ENCODE measurements around the gene ABCG5.

ABCG5 gene

DNA sequence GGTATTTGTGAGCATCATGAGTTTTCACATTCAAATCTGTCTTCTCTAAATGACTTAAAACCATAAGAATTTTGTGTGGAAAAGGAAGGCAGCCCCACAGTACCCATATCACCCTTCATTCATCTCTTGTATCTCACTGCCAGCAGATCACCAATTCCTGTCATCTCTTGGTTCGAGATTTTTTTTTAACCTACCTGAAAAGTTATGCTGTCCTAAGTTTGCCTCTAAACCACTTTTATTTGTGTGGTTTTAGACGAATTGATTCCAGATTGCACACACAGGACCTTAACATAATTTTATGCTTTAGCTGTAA is 32.0 kb downstream of the ABCG5 start:
- DNase-seq (ENCODE audit: low spot score): no peak

DNA sequence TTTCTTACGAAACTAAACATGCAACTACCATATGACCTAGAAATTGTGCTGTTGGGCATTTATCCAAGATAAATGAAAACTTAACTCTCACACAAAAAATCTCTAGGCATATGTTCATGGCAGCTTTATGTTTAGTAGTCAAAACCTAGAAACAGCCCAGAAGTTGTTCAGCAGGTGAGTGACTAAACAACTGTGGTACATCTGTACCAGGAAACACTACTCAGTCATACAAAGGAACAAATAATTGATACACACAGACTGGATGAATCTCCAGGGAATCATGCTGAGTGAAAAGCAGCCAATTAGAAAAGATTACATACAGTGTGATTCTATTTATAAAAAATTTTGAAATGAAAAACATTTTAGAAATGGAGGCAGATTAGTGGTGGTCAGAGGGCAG is 35.5 kb downstream of the ABCG5 start:
- DNase-seq (ENCODE audit: low spot score): no peak

DNA sequence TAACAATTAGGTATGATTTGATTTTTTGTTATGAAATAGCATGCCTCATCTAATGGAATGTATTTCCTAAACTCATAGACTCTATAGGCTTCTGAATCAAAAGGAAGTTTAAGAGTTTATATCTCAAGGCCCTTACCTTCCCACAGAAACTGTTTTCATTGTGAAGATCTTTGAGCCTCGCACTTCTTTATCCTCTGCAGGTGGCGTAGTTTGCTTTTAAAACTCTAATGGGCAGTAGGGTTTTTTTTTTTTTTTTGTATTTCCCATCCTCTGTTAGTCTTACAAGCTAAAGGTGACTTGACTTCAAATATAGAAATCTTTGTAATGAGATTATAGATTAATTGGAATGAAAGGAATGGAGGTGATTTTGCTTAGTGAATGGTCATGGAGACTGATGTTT is 36.5 kb downstream of the ABCG5 start:
- DNase-seq (ENCODE audit: low spot score): no peak

DNA sequence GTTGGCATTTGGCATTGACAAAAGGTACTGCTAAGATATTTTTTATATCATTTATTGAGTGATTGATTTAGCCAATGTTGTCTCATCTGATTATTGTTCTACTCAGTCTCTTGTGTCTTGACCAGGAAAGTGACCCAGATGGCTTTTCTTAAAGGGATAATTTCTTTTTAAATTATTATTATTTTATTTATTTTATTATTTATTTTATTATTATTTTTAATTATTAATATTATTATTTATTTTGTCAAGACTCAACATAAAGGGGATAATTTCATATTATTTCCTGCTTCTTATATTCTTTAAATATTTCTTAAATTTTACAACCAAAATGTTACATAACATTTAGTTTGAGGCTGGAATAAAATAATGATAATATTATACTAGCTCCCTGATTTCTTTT is 37.7 kb downstream of the ABCG5 start:
- no peak for DNase-seq (ENCODE audit: low spot score)

DNA sequence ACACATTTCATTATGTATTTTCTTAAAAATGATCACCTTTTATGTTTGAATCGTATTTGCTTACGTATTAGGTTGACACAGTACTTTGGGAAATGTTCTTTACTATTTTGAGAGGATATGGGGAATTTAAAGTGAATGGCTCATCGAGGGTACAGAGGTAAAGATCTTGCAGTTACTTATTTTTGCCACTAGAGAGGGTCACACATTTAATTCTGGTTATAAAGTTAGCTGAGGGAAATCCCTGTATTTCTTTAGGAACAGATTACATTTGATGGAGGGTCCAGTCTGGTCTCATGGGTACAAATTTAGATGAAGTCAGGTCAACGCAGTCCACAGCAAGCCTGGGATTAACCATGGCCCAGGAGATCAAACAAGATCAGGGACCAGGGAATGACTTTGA is 40.3 kb downstream of the ABCG5 start:
- no peak for DNase-seq (ENCODE audit: low spot score)

DNA sequence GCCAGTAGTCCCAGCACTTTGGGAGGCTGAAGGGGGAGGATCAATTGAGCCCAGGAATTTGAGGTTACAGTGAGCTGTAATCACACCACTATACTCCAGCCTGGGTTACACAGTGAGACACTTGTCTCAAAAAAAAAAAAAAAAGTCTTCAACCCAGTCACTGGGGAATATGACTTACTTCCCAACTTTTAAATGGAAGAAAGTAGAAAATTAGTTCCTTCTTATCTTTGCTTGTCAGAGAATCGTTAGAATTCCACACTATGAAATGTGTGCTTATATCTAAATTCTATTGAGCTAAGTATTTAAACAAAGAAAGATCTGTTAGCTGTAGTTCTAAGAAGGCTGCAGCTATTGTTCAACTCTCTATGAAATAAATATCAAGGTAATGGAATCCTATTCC is 42.4 kb downstream of the ABCG5 start:
- DNase-seq (ENCODE audit: low spot score): no peak

DNA sequence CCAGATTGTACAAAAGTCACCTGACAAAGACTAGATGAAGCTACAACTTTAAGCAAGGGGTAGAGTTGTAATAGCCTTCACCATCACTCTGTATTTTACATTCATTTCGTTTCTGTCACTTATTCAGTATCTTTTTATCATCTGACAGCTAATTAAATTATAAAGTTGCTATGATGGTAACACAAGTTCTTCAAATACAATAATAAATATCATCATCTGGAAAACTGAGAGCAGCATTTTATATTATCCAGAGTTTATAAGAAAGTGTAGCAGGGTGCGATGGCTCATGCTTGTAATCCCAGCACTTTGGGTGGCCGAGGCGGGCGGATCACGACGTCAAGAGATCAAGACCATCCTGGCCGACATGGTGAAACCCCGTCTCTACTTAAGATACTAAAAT is 43.7 kb downstream of the ABCG5 start:
- no peak for DNase-seq (ENCODE audit: low spot score)

DNA sequence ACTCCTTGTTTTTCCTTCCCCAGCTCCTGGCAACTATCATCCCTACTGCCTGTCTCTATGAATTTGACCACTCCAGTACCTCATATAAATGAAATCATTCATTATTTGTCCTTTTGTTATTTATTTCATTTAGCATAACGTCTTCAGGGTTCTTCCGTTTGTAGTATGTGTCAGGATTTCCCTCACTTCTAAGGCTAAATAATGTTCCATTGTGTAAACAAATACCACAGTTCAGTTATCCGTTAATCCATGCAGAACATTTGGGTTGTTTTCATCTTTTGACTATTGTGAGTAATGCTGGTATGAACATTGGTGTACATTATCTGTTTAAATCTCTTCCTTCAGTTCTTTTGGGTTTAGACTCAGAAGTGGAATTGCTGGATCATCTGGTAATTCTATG is 46.0 kb downstream of the ABCG5 start:
- no peak for DNase-seq (ENCODE audit: low spot score)

DNA sequence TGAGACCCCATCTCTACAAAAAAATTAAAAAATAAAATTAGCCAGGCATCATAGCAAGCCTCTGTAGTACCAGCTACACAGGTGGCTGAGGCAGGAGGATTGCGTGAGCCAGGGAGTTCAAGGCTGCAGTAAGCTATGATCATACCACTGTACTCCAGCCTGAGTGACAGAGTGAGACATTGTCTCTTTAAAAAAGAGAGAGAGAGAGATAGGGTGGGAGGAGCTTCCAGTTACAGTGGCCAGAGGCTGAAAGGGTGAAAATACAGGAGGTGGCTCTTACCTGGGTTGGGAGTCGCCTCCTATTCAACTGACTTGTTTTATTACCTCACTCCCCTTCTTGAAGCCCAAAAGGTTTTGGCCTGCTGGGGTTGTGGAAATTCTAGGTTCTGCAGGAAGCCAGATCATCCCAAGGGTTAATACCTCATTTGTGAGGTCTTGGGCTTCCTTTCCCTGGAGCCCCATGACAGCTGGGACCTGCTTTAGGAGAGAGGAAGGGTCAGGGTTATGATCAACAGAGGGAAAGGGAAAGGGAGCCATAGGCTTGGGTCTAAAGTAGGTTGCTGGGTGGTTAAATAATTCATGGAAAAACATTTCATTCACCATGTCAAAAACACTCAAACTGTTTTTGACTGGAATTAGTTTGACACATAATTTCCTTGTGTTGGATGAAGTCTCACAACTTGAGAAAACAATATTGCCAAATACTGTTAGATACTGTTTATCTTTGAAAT is 47.4 kb downstream of the ABCG5 start:
- DNase-seq (ENCODE audit: low spot score): no peak

DNA sequence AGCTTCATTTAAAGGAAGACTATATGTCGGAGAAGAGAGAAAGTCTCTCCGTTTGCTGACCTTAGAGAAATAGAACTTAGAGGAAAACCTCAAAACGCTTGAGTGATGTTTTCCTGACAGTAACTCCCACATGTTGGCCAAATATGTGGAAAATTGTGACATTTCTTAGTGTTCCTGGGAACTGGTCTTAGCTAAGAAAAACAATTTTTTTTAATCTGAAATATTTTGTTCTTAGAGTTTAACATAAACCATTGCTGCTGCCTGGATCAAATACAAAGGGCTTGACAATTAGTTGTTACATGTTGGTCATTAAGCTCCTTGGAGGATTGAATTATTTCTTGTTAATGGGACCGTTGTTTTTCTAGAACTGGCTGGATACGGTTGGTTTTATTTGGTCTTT is 48.5 kb downstream of the ABCG5 start:
- peak; percentile 5 for DNase-seq (ENCODE audit: low spot score)

DNA sequence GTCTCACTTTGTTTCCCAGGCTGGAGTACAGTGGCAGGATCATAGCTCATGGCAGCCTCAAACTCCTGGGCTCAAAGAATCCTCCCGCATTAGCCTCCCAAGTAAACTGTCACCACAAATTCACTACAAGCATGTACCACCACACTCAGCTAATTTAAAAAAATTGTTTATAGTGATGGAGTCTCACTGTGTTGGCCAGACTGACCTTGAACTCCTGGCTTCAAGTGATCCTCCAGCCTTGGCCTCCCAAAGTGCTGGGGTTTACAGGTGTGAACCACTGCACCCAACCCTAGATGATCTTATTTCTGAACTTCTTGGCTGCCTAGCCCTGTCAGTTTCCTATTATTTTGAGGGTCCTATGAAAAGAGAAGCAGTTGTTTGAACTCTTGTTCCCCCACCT is 50.0 kb downstream of the ABCG5 start:
- no peak for DNase-seq (ENCODE audit: low spot score)

DNA sequence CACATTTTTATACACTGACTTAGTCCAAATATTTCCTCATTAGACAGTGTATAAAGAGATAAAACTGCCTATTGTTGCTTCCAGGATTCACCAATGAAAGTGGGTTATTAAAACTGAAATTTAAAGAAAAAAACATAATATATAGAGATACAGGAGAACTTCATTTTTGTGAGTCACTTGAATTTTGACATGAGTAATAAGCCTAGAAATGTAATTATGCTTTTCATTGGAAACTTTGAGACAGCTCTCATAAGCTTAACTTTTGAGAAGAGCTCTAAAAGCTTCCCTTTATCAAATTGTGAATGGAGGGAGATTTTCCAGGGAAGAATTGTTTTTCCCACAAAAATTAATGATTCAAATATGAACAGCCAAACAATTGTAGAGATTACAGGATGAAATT is 50.7 kb downstream of the ABCG5 start:
- no peak for DNase-seq (ENCODE audit: low spot score)

DNA sequence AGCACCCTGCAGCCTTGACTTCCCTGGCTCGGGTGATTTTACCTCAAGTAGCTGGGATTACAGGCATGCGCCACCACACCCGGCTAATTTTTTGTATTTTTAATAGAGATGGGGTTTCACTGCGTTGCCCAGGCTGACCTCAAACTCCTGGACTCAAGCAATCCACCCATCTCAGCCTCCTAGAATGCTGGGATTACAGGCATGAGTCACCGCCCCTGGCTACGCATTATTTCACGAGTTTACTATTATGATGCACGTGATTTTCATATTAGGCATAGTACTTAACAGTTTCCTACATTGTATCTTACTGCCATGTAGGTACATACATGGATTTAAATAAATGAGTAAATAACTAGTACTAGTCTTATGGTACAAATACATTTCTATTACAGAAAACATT is 60.4 kb downstream of the ABCG5 start:
- no peak for DNase-seq (ENCODE audit: low spot score)

DNA sequence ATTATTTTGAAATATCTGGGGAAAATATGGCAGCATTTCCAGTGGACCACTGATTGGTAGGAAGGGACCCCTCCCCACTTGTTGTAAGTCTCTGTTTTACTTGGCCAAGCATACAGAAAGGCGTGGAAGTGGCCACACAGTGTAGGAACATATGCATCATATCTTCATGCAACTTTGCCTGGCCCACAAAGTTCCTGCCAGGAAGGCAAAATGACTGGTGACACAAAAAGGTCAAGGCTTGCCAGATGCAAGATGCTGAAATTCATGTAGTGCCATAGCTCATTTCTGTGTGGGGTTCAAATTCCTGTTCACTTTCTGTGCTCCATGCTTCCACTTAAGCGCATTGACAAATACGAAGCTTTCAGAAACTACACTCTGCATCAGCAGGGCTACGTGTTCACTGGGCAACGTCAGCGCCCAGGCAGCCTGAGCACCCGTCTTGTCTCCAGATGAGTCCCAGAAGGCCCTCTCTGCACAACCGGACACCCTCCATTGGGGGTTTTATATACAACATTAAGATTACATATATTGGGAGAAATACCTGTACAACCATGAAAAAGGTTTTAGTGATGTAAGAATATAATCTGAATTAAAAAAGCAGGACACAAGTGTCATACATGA is 61.2 kb downstream of the ABCG5 start:
- no peak for DNase-seq (ENCODE audit: low spot score)

DNA sequence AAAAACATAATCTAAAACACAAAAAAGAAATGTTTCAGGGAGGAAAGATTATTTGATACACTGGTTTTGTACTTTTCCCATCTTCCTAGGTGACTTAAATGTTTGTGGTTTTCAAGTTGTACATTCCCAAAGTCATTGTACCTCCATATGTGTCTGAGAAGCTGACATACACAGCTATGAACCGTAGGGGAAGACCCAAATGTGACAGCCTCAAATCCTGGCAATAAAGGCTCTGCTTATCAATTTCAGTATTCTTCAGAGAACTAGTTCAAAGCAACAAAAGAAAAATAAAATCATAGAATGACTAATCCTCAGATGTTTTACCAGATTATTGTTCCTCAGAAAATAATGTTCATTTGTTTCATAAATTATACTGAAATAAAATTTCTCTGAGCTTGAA is 62.3 kb downstream of the ABCG5 start:
- no peak for DNase-seq (ENCODE audit: low spot score)

DNA sequence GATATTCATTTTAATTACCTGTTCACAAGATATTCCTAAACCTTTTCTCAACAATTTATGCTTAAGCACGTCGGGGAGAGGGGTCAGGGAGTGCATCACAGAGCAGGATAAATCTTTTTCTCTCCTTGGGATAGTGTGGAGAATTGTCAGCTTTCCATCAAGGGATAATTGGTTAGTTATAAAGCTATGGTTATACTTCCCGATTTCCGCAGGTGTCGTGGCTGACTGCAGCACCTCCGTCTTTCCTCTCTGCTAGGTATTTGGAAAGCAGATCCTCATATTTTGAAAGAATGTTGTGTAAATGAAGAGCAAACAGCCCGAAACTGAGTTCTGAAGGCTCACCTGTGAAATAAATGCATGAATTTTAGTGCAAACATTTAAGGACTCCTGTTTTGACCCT is 64.0 kb downstream of the ABCG5 start:
- DNase-seq (ENCODE audit: low spot score): no peak

DNA sequence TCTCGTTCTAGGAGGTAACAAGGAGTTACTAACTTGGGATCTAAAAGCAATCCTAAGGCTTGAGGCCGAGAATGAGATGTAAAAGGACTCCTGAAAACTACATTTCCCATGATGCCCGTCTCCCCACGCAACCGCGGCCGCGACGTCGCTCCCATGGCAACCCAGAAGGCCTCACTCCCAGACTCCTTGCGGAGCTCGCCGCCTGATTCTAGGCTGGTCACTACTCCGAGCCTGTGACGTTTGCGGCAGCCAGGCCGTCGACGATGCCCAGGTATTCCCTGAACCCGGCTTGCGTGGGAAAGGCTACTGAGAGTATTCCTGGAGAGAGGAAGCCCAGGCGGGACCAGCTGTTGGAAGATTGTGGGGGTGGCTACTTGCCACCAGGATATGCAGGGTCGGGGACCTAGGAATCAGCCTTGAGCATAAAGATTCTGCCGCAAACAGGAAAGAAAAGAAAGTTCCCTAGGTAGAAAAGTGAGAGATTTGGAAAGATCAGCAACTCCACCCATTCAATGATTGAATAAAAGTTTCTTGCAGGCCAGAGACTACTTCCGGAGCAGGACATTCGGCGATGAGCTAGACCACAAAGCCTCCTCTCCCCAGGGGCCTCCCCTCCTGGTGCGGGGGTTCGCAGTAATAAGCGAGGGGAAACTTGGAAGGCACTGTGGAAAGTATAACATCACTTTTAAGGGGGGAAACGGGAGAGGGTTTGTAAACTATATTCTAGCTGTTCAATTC is 64.6 kb downstream of the ABCG5 start, which contains the start of gene DYNC2LI1:
Gene DYNC2LI1, plus strand, starts transcription at position 164 of the 738 bp plus-strand sequence. Its CDS starts 100 bp downstream, at position 264.
- DNase-seq (ENCODE audit: low spot score): peak; percentile 85

DNA sequence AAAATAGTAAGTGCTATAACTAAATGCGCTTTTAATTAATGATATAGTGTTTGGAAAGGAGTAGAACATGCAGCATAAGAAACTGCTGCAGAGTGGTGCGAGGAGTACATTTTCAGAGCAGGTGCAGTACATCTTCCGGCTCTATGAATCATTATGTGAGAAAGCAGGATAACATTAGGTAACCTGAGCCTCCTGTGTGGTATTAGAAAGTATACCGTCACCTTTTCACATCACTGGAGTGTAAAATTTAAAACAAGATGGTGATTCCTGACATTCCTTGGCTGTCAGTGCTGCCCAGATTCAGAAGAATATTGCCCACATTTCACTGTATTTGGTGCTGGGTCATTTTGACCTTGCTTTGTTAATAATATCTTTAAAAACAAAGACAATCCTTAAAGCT is 72.6 kb downstream of the ABCG5 start:
- no peak for DNase-seq (ENCODE audit: low spot score)

DNA sequence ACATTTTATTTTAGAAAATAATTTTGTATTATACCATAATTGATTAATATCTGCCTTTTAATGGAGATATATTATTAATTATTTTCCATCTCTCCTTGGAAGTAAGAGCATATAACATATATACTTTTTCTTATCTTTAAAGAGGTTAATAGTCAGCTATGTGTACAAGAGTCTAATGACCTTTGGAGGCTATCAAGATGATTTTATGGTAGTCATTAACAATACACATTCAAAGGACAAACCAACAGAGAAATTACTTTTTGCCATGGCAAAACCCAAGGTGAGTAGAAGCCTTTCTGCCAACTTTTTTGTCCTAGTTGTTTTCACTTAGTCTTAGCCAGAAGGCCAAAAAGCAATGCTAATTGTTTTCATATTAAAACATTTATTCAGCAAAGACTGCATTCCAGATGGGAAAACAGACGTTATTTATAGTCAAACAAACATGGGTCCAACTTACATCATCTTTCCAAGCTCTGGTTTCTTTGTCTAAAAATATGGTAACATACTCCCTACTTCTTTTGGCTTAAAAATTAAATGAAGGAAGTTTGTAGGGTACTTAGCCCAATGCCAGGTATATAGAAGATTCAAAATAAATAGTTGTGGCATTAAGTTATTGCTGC is 74.4 kb downstream of the ABCG5 start:
- DNase-seq (ENCODE audit: low spot score): no peak

DNA sequence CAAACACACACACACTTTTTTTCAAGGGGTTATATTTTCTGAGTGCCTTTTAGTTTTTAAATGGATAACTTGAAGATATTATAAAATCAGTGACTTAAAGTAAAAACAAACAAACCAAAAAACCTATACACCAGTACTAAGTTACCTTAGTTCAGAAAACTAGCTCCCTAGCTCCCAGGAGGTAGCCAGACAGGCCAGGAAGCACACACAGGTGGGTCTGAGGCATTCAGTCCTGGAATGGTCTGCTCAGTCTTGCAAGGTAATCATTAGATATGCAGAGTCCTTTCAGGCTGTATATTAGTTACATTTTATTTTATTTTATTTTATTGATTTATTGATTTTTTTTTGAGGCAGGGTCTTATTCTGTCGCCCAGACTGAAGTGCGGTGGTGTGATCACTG is 75.5 kb downstream of the ABCG5 start:
- no peak for DNase-seq (ENCODE audit: low spot score)

Data from hepatic stellate cell (primary cell).